Activated CD4-positive, alpha-beta T cell treated with anti-CD3 and anti-CD28 coated beads for 24 hours (primary cell): ENCODE data around the gene C6orf132.

ENCODE experiments used
- DNase-seq, 2 donors: peaks; one replicate each; pipeline ENCODE4 v3.0.0-alpha.2; 2020; ENCODE audit warnings: low read depth in 2 of 2

The C6orf132 gene

GRCh38 chr6:42136508-42137193, 5.8 kb downstream of the C6orf132 start:
- DNase-seq = no peak

GRCh38 chr6:42135722-42136121, 6.7 kb downstream of the C6orf132 start:
- no peak for DNase-seq

- DNase-seq = no peak
Observed at GRCh38 chr6:42135161-42135560, 7.3 kb downstream of the C6orf132 start.

GRCh38 chr6:42133926-42134325, 8.5 kb downstream of the C6orf132 start:
- DNase-seq = no peak

- DNase-seq = no peak
Observed at GRCh38 chr6:42131531-42131930, 10.9 kb downstream of the C6orf132 start.

GRCh38 chr6:42129360-42129676, 13.1 kb downstream of the C6orf132 start:
- DNase-seq = no peak

GRCh38 chr6:42128460-42129359, 13.7 kb downstream of the C6orf132 start:
- DNase-seq = no peak

- no peak for DNase-seq
Observed at GRCh38 chr6:42125663-42126062, 16.8 kb downstream of the C6orf132 start.

GRCh38 chr6:42125231-42125630, 17.2 kb downstream of the C6orf132 start:
- no peak for DNase-seq

- DNase-seq = no peak
Observed at GRCh38 chr6:42124223-42124836, 18.1 kb downstream of the C6orf132 start.

GRCh38 chr6:42123379-42124103, 18.9 kb downstream of the C6orf132 start:
- DNase-seq = no peak

GRCh38 chr6:42120895-42121865, 21.2 kb downstream of the C6orf132 start:
- DNase-seq = no peak

- no peak for DNase-seq
Observed at GRCh38 chr6:42118162-42119001, 24.0 kb downstream of the C6orf132 start.

GRCh38 chr6:42117843-42118161, 24.6 kb downstream of the C6orf132 start:
- DNase-seq = no peak

- no peak for DNase-seq
Observed at GRCh38 chr6:42113936-42114636, 28.3 kb downstream of the C6orf132 start.

- DNase-seq = no peak
Observed at GRCh38 chr6:42112351-42112750, 30.1 kb downstream of the C6orf132 start.

GRCh38 chr6:42110683-42111082, 31.7 kb downstream of the C6orf132 start:
- DNase-seq = no peak

- DNase-seq = no peak
Observed at GRCh38 chr6:42108071-42108470, 34.3 kb downstream of the C6orf132 start.
